Esophagus mucosa (tissue), 1 donor: ENCODE measurements around the gene ZBTB8A. TPM values are rescaled to one million over a fixed set of nuclear protein-coding genes. Genes with fewer than 3 reads are reported as not detected.
"Not testable (repeated sequence)": the region's sequence is repeated elsewhere in the genome, so short reads cannot be mapped to it uniquely, and the experiment has no call there.

ENCODE experiments used
- ATAC-seq: fragments of 200-7000 bp; cut with Tn5 transposase; one replicate; pipeline ENCODE4 v1.9.1; 2020
- total RNA-seq: library from RNA; stranded (reverse); gene quantifications from one replicate; pipeline ENCODE4 v1.2.4, GENCODE V29; 2023
- donor health status: DM: yes; HTN: yes; CAD: no.

ZBTB8A gene
- 3.1 TPM for total RNA-seq

- ATAC-seq: peak; percentile 41
Observed at GRCh38 chr1:32538887-32539583, at the start of gene ZBTB8A. Gene ZBTB8A (plus strand): TSS chr1:32539427. CDS start chr1:32592932, 53,505 bp downstream.

DNA sequence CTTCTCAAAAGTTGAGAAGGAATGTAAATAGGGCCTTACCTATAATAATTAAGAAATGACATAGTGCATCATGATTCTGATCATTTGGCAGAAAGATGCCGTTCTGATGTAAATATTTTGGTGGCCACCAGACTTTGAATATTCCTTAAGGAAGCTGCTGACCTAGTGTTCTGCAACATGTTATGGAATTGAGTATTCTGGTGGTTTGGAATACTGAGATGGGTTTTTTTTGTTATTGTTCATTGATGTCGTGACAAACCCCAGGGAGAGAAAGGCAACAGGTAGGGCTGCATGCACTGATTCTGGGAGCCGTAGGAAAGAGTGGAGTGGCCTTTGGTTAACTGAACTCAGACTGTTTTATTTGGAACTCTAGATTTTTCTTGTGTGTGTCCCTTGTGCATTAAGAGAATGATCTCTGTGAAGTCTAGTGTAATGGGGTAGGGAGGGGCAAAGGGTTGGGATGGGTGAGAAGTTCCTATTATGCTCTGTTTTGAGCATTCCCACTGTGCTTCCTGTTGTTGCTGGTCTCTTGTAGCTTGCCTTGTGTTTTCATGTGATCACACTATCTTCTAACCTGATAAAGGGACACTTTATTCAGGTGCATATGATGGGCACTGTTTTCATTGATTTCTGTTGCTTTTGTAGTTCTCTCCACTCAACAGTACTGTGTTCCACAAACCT, 49.3 kb upstream of the ZBTB8A start:
- ATAC-seq: no peak

GRCh38 chr1:32491386-32491785, 47.8 kb upstream of the ZBTB8A start:
- ATAC-seq: no peak

DNA sequence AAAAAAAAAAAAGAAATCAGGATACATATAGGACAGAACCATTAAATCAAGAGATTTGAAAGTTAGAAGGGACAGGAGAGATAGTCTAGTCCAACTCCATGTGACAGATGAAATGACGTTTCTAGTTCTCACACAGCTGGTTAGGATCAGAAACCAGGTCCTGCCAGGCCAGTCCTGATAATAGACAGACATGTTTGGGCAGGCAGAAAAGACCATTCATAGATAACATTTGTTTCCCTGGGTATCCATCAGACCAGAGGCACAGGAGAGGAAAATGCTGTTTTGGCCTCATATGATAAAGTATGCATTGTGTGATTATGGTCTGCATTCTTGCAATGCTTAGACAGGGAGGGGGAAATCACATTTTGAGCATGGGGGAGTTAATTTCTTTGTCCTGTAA, 45.0 kb upstream of the ZBTB8A start:
- ATAC-seq: no peak

DNA sequence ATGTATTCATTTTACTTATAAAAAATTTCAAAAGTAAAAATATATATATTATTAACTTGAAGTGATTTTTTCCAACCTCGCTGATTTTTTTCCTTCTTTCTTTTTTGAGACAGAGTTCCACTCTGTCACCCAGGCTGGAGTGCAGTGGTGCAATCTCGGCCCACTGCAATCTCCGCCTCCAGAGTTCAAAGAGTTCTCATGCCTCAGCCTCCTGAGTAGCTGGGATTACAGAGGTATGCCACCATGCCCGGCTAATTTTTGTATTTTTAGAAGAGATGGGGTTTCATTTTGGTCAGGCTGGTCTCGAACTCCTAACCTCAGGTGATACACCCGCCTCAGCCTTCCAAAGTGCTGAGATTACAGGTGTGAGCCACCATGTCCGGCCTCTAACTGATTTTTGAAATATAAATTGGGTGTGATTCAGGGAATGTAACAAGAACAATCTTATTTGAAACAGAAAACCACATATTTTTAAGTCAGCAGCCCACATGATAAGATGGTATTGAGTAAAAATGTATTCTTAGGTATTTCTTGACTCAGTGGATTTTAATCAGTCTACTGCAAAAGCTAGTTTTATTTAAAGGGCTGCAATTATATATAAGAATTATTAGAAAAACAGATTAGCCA, 44.4 kb upstream of the ZBTB8A start:
- no peak for ATAC-seq

DNA sequence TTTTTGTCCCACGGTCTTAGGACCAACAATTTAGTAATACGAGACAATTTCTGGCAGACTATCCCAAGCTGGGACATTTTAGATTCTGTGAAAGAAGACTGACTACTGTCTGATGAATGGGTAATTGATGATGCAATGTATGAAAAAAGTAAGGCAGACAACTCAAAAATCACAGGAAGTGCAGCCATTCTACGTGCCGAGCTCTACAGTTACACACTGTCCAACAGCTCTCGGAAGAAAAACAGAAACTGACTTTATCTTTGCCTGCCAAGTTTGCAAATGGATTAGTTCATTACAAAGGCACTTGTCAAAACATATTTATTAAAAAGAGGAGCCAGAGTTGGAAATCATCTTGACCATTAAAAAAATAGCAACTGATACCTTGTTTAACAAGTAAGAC, 43.1 kb upstream of the ZBTB8A start:
- peak; percentile 17 for ATAC-seq

DNA sequence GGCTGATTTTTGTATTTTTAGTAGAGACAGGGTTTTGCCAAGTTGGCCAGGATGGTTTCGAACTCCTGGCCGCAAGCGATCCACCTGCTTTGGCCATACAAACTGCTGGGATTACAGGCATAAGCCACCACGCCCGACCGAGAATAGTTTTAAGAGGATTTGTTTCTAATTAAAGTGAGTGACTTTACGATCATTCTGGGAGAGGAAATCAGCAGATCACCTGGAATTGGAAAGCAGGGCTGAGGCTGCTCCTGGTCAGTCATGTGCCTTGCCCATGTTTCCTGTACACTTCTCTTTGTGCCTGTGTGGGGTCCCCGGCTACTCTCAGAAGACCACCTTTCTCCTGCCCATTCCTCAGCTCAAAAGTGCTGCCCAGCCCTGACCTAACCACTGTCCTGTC, 40.5 kb upstream of the ZBTB8A start:
- ATAC-seq: no peak

GRCh38 chr1:32500387-32501209, 38.6 kb upstream of the ZBTB8A start:
- peak; percentile 69 for ATAC-seq

- ATAC-seq: peak; percentile 26
Observed at GRCh38 chr1:32501865-32502264, 37.4 kb upstream of the ZBTB8A start.

DNA sequence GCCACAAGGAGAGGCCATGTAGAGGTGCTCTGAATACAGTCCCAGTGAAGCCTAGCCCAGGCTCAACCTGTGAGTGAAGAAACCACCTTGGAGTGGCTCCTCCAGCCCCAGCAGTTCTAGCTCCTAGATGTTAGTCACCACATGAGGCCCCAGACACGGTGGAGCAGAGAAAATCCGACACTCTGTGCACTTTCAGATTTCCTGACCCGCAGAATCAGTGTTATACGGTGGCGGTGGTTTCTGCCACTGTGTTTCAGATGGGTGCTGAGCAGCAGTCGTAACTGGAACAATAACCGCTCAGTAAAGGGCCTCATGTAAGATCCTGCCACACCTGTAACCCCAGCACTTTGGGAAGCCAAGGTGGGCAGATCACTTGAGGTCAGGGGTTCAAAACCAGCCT, 36.1 kb upstream of the ZBTB8A start:
- ATAC-seq: no peak

- no peak for ATAC-seq
Observed at GRCh38 chr1:32507021-32507420, 32.2 kb upstream of the ZBTB8A start.

DNA sequence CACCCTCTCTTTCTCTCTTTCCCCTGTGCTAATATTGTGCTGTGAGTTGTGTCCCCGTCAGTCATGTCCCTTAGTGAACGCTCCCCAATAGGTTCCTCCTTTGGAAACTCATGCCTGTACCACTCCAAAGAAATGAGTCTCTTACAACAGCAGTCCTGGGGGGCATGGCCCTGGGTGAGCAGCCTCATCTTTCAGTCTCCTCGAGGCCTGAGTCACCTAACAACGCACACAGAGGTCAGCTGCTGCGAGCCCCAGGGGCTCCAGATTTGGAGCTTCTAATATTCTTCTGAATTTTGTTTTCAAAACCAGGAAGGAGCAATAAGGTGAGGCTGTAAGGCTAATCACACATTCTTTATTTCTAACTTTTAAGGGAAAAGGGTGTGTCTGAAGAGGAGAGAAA, 30.5 kb upstream of the ZBTB8A start:
- no peak for ATAC-seq

DNA sequence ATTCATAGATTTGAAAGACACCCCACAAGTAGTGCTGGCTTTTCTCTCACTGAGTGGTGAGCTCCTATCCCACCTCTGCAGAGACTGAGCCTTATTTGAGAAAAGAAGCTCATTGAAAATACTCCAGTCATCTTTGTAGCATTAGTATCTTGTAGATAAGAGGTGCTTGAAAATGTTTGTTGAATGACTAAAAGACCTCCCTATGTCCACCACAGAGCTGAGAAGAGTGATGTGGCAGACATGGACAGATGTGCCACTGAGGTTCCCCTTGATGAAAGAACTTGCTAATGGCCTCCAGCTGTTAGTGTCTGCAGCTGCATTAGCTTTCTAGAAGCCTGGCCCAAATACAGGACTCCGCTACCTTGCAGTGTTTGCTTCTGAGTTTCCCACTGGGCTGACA, 29.3 kb upstream of the ZBTB8A start:
- no peak for ATAC-seq

DNA sequence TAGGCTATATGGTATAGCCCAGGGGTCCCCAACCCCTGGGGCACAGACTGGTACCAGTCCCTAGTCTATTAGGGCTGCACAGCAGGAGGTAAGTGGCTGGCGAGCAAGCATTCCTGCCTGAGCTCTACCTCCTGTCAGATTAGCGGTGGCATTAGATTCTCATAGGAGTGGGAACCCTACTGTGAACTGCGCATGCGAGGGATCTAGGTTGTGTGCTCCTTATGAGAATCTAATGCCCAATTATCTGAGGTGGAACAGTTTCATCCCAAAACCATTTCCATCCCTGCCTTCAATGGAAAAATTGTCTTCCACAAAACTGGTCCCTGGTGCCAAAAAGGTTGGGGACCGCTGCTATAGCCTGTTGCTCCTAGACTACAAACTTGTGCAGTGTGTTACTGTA, 22.8 kb upstream of the ZBTB8A start:
- no peak for ATAC-seq

GRCh38 chr1:32518976-32519375, 20.3 kb upstream of the ZBTB8A start:
- no peak for ATAC-seq

GRCh38 chr1:32521165-32521564, 18.1 kb upstream of the ZBTB8A start:
- no peak for ATAC-seq

- no peak for ATAC-seq
Observed at GRCh38 chr1:32525053-32525452, 14.2 kb upstream of the ZBTB8A start.

GRCh38 chr1:32525661-32526444, 13.4 kb upstream of the ZBTB8A start:
- no peak for ATAC-seq

- not testable (repeated sequence) for ATAC-seq
Observed at GRCh38 chr1:32528550-32528949, 10.7 kb upstream of the ZBTB8A start.

DNA sequence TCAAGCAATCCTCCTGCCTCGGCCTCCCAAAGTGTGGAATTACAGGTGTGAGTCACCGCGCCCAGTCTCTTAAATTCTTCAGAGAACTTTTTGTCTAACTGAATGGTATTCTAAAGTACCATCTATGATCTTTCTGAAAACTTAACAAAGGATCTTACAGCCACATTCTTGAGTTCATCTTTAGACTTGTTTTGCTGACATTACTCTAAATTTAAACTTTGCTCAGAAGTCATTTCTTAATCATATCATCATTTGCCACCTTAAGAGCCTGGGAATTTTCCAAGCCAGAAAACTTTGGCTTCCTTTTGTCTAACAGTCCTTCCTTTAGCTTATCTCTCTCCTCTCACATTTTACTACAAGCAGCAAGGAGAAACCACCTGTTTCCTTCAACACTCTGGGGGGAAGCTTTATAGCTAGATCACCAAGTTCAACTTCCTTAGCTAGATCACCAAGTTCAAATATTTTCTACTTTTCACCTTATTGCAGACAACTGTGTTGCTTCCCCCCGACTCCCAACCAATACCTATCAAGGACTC, 5.4 kb upstream of the ZBTB8A start:
- ATAC-seq: no peak

DNA sequence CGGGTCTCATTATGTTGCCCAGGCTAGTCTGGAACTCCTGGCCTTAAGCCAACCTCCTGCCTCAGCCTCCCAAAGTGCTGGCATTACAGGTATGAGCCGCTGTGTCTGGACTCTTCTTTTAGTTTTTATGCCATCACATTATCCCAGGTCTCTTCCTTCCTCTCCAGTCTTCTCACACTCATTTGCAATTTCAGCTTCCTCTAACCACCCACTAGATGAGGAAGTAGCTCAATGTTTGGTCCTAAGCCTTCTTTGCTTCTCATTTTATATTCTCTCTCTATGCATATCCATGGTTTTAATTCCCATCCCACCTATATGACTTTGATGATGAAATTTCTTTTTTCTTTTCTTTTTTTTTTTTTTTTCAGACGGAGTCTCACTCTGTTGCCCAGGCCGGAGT, 3.1 kb upstream of the ZBTB8A start:
- no peak for ATAC-seq

DNA sequence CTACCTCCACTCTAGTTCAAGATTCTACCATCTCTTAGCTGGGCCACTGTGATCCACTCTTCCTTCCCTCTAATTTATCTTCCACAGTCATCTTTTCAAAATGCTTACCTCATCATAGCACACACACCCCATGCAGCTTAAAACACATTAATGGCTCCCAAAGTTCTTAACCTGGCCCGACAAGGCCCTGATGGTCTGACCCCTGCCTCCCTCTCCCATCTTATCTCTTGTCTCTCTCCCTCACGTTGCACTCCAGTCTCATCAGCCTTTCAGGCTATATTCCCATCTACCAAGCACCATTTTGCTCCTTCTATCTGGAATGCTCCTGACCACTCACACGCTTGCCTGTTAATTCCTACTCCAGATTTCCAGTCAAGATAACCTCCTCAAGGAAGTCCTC, 2.5 kb upstream of the ZBTB8A start:
- no peak for ATAC-seq
